Upper lobe of left lung (tissue), 4 donors: ENCODE measurements around the gene GALNT2.

Source experiments
- EP300 ChIP-seq, 4 donors: sonication (generic); formaldehyde crosslinking; IDR thresholded peaks; one replicate each; pipeline ENCODE4 v1.5.1; 2017; ENCODE audit warnings: antibody characterized with exemption in 4 of 4, control low read depth in 2 of 4
- POLR2A ChIP-seq, 4 donors: fragments of 450-650 bp; IDR thresholded peaks; one replicate each; pipeline ENCODE4 v1.5.1; 2016 to 2017; ENCODE audit warnings: antibody characterized with exemption in 4 of 4, mild to moderate bottlenecking in 2 of 4
- POLR2AphosphoS5 ChIP-seq, 2 donors: sonication (generic); formaldehyde crosslinking; IDR thresholded peaks; one replicate each; pipeline ENCODE4 v1.5.1; 2017; ENCODE audit warnings: antibody characterized with exemption in 2 of 2
- TF ChIP-seq, protein P1 (sequence below), 6 experiments: fragments of 450-650 bp in 4 of 6; fragments of 200-600 bp in 2 of 6; sonication (generic) in 2 of 6; IDR thresholded peaks; one replicate each; pipeline ENCODE4 v1.5.1; 2016 to 2019; ENCODE audit warnings: antibody characterized with exemption in 6 of 6

DNA sequence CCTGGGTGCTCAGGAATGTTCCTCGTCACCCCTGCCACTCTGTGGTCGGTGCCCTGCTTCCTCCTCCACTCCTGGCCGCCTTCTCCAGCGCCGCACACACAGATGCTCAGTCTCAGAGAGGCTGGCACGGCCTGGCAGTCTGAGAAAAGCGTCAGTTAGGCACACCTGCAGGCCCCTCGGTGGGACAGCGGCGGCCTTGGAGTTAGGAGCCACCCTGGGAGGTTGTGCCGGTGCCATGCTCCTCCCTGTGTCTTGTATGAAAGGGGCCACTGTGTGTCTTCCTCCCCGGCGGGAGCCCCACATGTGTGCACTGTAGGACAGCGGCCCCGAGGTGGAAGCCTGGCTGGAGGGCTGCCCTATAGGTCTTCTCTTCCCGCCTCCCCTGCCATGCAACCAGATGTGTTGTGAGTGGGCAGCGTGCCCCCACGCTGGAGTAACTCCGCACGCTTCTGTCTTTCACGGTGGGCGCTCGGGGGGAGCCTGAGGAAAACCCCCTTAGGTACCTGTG is 213.9 kb downstream of the GALNT2 start:
- TF ChIP-seq POLR2AphosphoS5 (IDR thresholded peaks at IDR 0.05): no peak
- TF ChIP-seq, protein P1, sequence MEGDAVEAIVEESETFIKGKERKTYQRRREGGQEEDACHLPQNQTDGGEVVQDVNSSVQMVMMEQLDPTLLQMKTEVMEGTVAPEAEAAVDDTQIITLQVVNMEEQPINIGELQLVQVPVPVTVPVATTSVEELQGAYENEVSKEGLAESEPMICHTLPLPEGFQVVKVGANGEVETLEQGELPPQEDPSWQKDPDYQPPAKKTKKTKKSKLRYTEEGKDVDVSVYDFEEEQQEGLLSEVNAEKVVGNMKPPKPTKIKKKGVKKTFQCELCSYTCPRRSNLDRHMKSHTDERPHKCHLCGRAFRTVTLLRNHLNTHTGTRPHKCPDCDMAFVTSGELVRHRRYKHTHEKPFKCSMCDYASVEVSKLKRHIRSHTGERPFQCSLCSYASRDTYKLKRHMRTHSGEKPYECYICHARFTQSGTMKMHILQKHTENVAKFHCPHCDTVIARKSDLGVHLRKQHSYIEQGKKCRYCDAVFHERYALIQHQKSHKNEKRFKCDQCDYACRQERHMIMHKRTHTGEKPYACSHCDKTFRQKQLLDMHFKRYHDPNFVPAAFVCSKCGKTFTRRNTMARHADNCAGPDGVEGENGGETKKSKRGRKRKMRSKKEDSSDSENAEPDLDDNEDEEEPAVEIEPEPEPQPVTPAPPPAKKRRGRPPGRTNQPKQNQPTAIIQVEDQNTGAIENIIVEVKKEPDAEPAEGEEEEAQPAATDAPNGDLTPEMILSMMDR (IDR thresholded peaks at IDR 0.05): no peak
- TF ChIP-seq POLR2A (IDR thresholded peaks at IDR 0.05): no peak
- TF ChIP-seq EP300 (IDR thresholded peaks at IDR 0.05): no peak
